HG02852 (cell line): ENCODE data around the gene GNAS.
"Not testable (repeated sequence)": the region's sequence is repeated elsewhere in the genome, so short reads cannot be mapped to it uniquely, and the experiment has no call there.

Source experiments
- ATAC-seq: cut with Tn5 transposase; IDR thresholded peaks from one replicate; pipeline ENCODE4 v1.9.1; 2021; ENCODE audit warnings: mild to moderate bottlenecking, moderate library complexity; ENCODE audit not compliant: unreplicated experiment

The GNAS gene

GRCh38 chr20:58826271-58826670 is 26.2 kb upstream of the GNAS start:
- no peak for ATAC-seq

- no peak for ATAC-seq
These were observed 24.4 kb upstream of the GNAS start for GRCh38 chr20:58828136-58828535.

- ATAC-seq = not testable (repeated sequence)
These were observed 23.7 kb upstream of the GNAS start for GRCh38 chr20:58828804-58829203.

- no peak for ATAC-seq
These were observed 23.0 kb upstream of the GNAS start for GRCh38 chr20:58829531-58829941.

- no peak for ATAC-seq
These were observed 20.1 kb upstream of the GNAS start for GRCh38 chr20:58832457-58832856.

GRCh38 chr20:58833921-58834320 is 18.6 kb upstream of the GNAS start:
- no peak for ATAC-seq

- no peak for ATAC-seq
These were observed 17.3 kb upstream of the GNAS start for GRCh38 chr20:58835231-58835630.

- ATAC-seq = no peak
These were observed 15.8 kb upstream of the GNAS start for GRCh38 chr20:58836616-58837204.

- ATAC-seq = no peak
These were observed 14.8 kb upstream of the GNAS start for GRCh38 chr20:58837717-58838116.

- no peak for ATAC-seq
These were observed 14.3 kb upstream of the GNAS start for GRCh38 chr20:58838174-58838573.

- no peak for ATAC-seq
These were observed 13.0 kb upstream of the GNAS start for GRCh38 chr20:58839474-58839874.

GRCh38 chr20:58839991-58840747 is 12.3 kb upstream of the GNAS start:
- no peak for ATAC-seq

GRCh38 chr20:58840816-58841538 is 11.5 kb upstream of the GNAS start:
- no peak for ATAC-seq

- ATAC-seq = no peak
These were observed 10.8 kb upstream of the GNAS start for GRCh38 chr20:58841539-58842264.

- no peak for ATAC-seq
These were observed 10.2 kb upstream of the GNAS start for GRCh38 chr20:58842276-58842675.

- no peak for ATAC-seq
These were observed 9.4 kb upstream of the GNAS start for GRCh38 chr20:58843128-58843556.

GRCh38 chr20:58845706-58846105 is 6.8 kb upstream of the GNAS start:
- ATAC-seq = no peak

GRCh38 chr20:58847463-58847862 is 5.1 kb upstream of the GNAS start:
- ATAC-seq = no peak

GRCh38 chr20:58850693-58851174 is 1.8 kb upstream of the GNAS start, which contains the start of gene GNAS-AS1:
TSS of gene GNAS-AS1 (minus strand) at chr20:58850902.
- peak; percentile 83 for ATAC-seq

- ATAC-seq = no peak
These were observed 1.1 kb upstream of the GNAS start for GRCh38 chr20:58851221-58851968.
